ENCODE data around the gene RNF207. TPM values are rescaled to one million over a fixed set of nuclear protein-coding genes. Genes with fewer than 3 reads are reported as not detected.

Gene RNF207
- total and polyA plus RNA-seq, 2 of the 13 experiments (the other 11 are each of a cell fraction or from before 2014, with no cell fraction given): 9.8 to 15.9 TPM

GRCh38 chr1:6246497-6247467 lies 40.9 kb downstream of the RNF207 start (continued):
- TF ChIP-seq, protein P1, sequence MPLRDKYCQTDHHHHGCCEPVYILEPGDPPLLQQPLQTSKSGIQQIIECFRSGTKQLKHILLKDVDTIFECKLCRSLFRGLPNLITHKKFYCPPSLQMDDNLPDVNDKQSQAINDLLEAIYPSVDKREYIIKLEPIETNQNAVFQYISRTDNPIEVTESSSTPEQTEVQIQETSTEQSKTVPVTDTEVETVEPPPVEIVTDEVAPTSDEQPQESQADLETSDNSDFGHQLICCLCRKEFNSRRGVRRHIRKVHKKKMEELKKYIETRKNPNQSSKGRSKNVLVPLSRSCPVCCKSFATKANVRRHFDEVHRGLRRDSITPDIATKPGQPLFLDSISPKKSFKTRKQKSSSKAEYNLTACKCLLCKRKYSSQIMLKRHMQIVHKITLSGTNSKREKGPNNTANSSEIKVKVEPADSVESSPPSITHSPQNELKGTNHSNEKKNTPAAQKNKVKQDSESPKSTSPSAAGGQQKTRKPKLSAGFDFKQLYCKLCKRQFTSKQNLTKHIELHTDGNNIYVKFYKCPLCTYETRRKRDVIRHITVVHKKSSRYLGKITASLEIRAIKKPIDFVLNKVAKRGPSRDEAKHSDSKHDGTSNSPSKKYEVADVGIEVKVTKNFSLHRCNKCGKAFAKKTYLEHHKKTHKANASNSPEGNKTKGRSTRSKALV (CRISPR knock-in tag; IDR thresholded peaks at IDR 0.05): peak; percentile 72
- peak; percentile 54 for TF ChIP-seq XRCC5 (optimal IDR thresholded peaks at IDR 0.05; ENCODE audit: low read length)
- TF ChIP-seq RAD21 (CRISPR knock-in tag; IDR thresholded peaks at IDR 0.05): peak; percentile 97
- TF ChIP-seq, protein P2, sequence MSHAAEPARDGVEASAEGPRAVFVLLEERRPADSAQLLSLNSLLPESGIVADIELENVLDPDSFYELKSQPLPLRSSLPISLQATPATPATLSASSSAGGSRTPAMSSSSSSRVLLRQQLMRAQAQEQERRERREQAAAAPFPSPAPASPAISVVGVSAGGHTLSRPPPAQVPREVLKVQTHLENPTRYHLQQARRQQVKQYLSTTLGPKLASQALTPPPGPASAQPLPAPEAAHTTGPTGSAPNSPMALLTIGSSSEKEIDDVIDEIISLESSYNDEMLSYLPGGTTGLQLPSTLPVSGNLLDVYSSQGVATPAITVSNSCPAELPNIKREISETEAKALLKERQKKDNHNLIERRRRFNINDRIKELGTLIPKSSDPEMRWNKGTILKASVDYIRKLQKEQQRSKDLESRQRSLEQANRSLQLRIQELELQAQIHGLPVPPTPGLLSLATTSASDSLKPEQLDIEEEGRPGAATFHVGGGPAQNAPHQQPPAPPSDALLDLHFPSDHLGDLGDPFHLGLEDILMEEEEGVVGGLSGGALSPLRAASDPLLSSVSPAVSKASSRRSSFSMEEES (CRISPR knock-in tag; IDR thresholded peaks at IDR 0.05): no peak
- TF ChIP-seq SMC3 (IDR thresholded peaks at IDR 0.05; ENCODE audit: low read length): peak; percentile 74
- no peak for TF ChIP-seq ZNF12 (CRISPR knock-in tag; IDR thresholded peaks at IDR 0.05)
- TF ChIP-seq TBX2 (CRISPR knock-in tag; IDR thresholded peaks at IDR 0.05; ENCODE audit: borderline replicate concordance): 0 out of 2 replicates have a peak, but pooled peaks have one; percentile 29
- peak; percentile 59; the same call in 1 of the 2 replicates for TF ChIP-seq CBFB (CRISPR knock-in tag; IDR thresholded peaks at IDR 0.05)
- TF ChIP-seq ZNF362 (CRISPR knock-in tag; IDR thresholded peaks at IDR 0.05; ENCODE audit: borderline replicate concordance): no peak
- 0 out of 2 replicates have a peak, but pooled peaks have one; percentile 58 for TF ChIP-seq TSC22D2 (CRISPR knock-in tag; IDR thresholded peaks at IDR 0.05; ENCODE audit: borderline replicate concordance)
- no peak for TF ChIP-seq AGO2 (optimal IDR thresholded peaks at IDR 0.05; ENCODE audit: low read depth, low read length)
- no peak for TF ChIP-seq ATF4 (CRISPR knock-in tag; IDR thresholded peaks at IDR 0.05)
- TF ChIP-seq PITX1 (CRISPR knock-in tag; IDR thresholded peaks at IDR 0.05): 0 out of 2 replicates have a peak, but pooled peaks have one; percentile 30
- no peak for TF ChIP-seq ZNF597 (CRISPR knock-in tag; IDR thresholded peaks at IDR 0.05)
- TF ChIP-seq ZSCAN30 (CRISPR knock-in tag; IDR thresholded peaks at IDR 0.05): no peak
- peak; percentile 54; the same call in 1 of the 2 replicates for TF ChIP-seq ZNF777 (CRISPR knock-in tag; IDR thresholded peaks at IDR 0.05)
- TF ChIP-seq SP5 (CRISPR knock-in tag; IDR thresholded peaks at IDR 0.05; ENCODE audit: borderline replicate concordance, low read depth): 0 out of 2 replicates have a peak, but pooled peaks have one; percentile 42
- TF ChIP-seq ZFP91 (CRISPR knock-in tag; IDR thresholded peaks at IDR 0.05; ENCODE audit: borderline replicate concordance): peak; percentile 36; the same call in 1 of the 2 replicates
